Stomach smooth muscle (tissue), 2 donors: ENCODE results near the gene RPP40.

ENCODE experiments used
- H3K27ac ChIP-seq: one replicate; pipeline ENCODE4 v1.7.0; 2013; ENCODE audit warnings: mild to moderate bottlenecking, low read length, inconsistent platforms
- H3K27me3 ChIP-seq, 2 donors: one replicate each; pipeline ENCODE4 v1.7.0; 2013; ENCODE audit warnings: low read length in 2 of 2; ENCODE audit not compliant: insufficient read depth in 2 of 2, control insufficient read depth in 1 of 2
- H3K36me3 ChIP-seq, 2 donors: one replicate each; pipeline ENCODE4 v1.7.0; 2013; ENCODE audit warnings: low read length in 2 of 2; ENCODE audit not compliant: control insufficient read depth in 2 of 2, insufficient read depth in 2 of 2
- H3K4me1 ChIP-seq: one replicate; pipeline ENCODE4 v1.7.0; 2013; ENCODE audit warnings: low read length; ENCODE audit not compliant: control insufficient read depth, insufficient read depth
- H3K4me3 ChIP-seq, 2 donors: one replicate each; pipeline ENCODE4 v1.7.0; 2013; ENCODE audit warnings: low read length in 2 of 2
- H3K9ac ChIP-seq, 2 donors: one replicate each; pipeline ENCODE4 v1.7.0; 2013; ENCODE audit warnings: low read length in 2 of 2, mild to moderate bottlenecking in 1 of 2
- H3K9me3 ChIP-seq, 2 donors: one replicate each; pipeline ENCODE4 v1.7.0; 2013; ENCODE audit warnings: low read length in 2 of 2; ENCODE audit not compliant: control insufficient read depth in 2 of 2
- donor health status: healthy.
- donor health status: Pancreatic carcinoma.

RPP40 gene

GRCh38 chr6:4987432-4987831 is 16.4 kb downstream of the RPP40 start:
- no peaks in the 10 kb centered on the region for H3K36me3 ChIP-seq
- H3K9me3 ChIP-seq, result no peaks in the 10 kb centered on the region
- no peaks in the 10 kb centered on the region for H3K27me3 ChIP-seq
- no peaks in the 10 kb centered on the region for H3K4me1 ChIP-seq
- H3K9ac ChIP-seq, result no peak overlapping the region
- H3K4me3 ChIP-seq, result no peak overlapping the region
- H3K27ac ChIP-seq, result no peak overlapping the region

- Histone ChIP-seq H3K4me3 (no peak overlapping the region), H3K4me1 (no peaks in the 10 kb centered on the region), H3K27ac (no peak overlapping the region), H3K36me3 (no peaks in the 10 kb centered on the region), H3K27me3 (no peaks in the 10 kb centered on the region), H3K9ac (no peak overlapping the region), H3K9me3 (no peaks in the 10 kb centered on the region)
Observed at GRCh38 chr6:4986999-4987398, 16.8 kb downstream of the RPP40 start.

GRCh38 chr6:4983322-4983721 is 20.5 kb downstream of the RPP40 start:
- H3K9me3 ChIP-seq, result peaks cover 6 to 8% of the 10 kb centered on the region in 2 donors
- no peak overlapping the region for H3K9ac ChIP-seq
- H3K4me1 ChIP-seq, result no peaks in the 10 kb centered on the region
- no peak overlapping the region for H3K27ac ChIP-seq
- H3K36me3 ChIP-seq, result no peaks in the 10 kb centered on the region
- H3K4me3 ChIP-seq, result no peak overlapping the region
- H3K27me3 ChIP-seq, result no peaks in the 10 kb centered on the region

GRCh38 chr6:4981761-4982160 is 22.1 kb downstream of the RPP40 start:
- peaks cover 6 to 8% of the 10 kb centered on the region in 2 donors for H3K9me3 ChIP-seq
- no peaks in the 10 kb centered on the region for H3K36me3 ChIP-seq
- no peak overlapping the region for H3K4me3 ChIP-seq
- H3K9ac ChIP-seq, result no peak overlapping the region
- no peaks in the 10 kb centered on the region for H3K4me1 ChIP-seq
- no peak overlapping the region for H3K27ac ChIP-seq
- no peaks in the 10 kb centered on the region for H3K27me3 ChIP-seq

GRCh38 chr6:4979426-4979825 is 24.4 kb downstream of the RPP40 start:
- Histone ChIP-seq H3K36me3 (no peaks in the 10 kb centered on the region), H3K27ac (no peak overlapping the region), H3K9ac (no peak overlapping the region), H3K9me3 (peaks cover 6 to 8% of the 10 kb centered on the region in 2 donors), H3K4me3 (no peak overlapping the region), H3K4me1 (peaks cover 3% of the 10 kb centered on the region), H3K27me3 (no peaks in the 10 kb centered on the region)

- Histone ChIP-seq H3K9me3 (peaks cover 6 to 8% of the 10 kb centered on the region in 2 donors), H3K4me3 (no peak overlapping the region), H3K36me3 (no peaks in the 10 kb centered on the region), H3K27ac (no peak overlapping the region), H3K27me3 (no peaks in the 10 kb centered on the region), H3K4me1 (peaks cover 13% of the 10 kb centered on the region), H3K9ac (no peak overlapping the region)
Observed at GRCh38 chr6:4977468-4977867, 26.4 kb downstream of the RPP40 start.

GRCh38 chr6:4975506-4975905 is 28.3 kb downstream of the RPP40 start:
- H3K4me3 ChIP-seq, result no peak overlapping the region
- no peak overlapping the region for H3K9ac ChIP-seq
- H3K4me1 ChIP-seq, result peaks cover 19% of the 10 kb centered on the region
- H3K9me3 ChIP-seq, result peaks cover 6 to 8% of the 10 kb centered on the region in 2 donors
- no peaks in the 10 kb centered on the region for H3K36me3 ChIP-seq
- no peak overlapping the region for H3K27ac ChIP-seq
- no peaks in the 10 kb centered on the region for H3K27me3 ChIP-seq

GRCh38 chr6:4974962-4975361 is 28.9 kb downstream of the RPP40 start:
- Histone ChIP-seq H3K27ac (peak overlapping the region; percentile 78), H3K4me1 (peaks cover 21% of the 10 kb centered on the region), H3K27me3 (no peaks in the 10 kb centered on the region), H3K4me3 (no peak overlapping the region), H3K36me3 (no peaks in the 10 kb centered on the region), H3K9me3 (peaks cover 6 to 8% of the 10 kb centered on the region in 2 donors), H3K9ac (peak overlapping the region in 1 of 2 donors; percentile 44)

GRCh38 chr6:4973982-4974745 is 29.7 kb downstream of the RPP40 start:
- Histone ChIP-seq H3K27ac (peak overlapping the region; percentile 78), H3K9ac (peak overlapping the region; percentile 44 to 47), H3K36me3 (no peaks in the 10 kb centered on the region), H3K9me3 (peaks cover 1 to 4% of the 10 kb centered on the region in 2 donors), H3K27me3 (no peaks in the 10 kb centered on the region), H3K4me1 (peaks cover 21% of the 10 kb centered on the region), H3K4me3 (no peak overlapping the region)

- peak overlapping the region; percentile 78 for H3K27ac ChIP-seq
- H3K9ac ChIP-seq, result no peak overlapping the region
- no peaks in the 10 kb centered on the region for H3K27me3 ChIP-seq
- H3K4me1 ChIP-seq, result peaks cover 21% of the 10 kb centered on the region
- H3K9me3 ChIP-seq, result no peaks in the 10 kb centered on the region
- H3K4me3 ChIP-seq, result no peak overlapping the region
- no peaks in the 10 kb centered on the region for H3K36me3 ChIP-seq
Observed at GRCh38 chr6:4973415-4973814, 30.4 kb downstream of the RPP40 start.

GRCh38 chr6:4972438-4972837 is 31.4 kb downstream of the RPP40 start:
- Histone ChIP-seq H3K9me3 (no peaks in the 10 kb centered on the region), H3K36me3 (no peaks in the 10 kb centered on the region), H3K9ac (no peak overlapping the region), H3K4me3 (no peak overlapping the region), H3K27ac (no peak overlapping the region), H3K27me3 (no peaks in the 10 kb centered on the region), H3K4me1 (peaks cover 21% of the 10 kb centered on the region)
